Frontal cortex (tissue), 4 donors: ENCODE measurements around the gene SELENOW. TPM values are rescaled to one million over a fixed set of nuclear protein-coding genes. Genes with fewer than 3 reads are reported as not detected.
A peak's percentile ranks its signal among the peaks of the same experiment; 100 is the strongest.
"Not testable (repeated sequence)": the region's sequence is repeated elsewhere in the genome, so short reads cannot be mapped to it uniquely, and the experiment has no call there.

Source experiments
- DNase-seq, 2 donors: peaks; one replicate each; pipeline ENCODE4 v3.0.0; 2012; ENCODE audit warnings: low spot score in 2 of 2
- FAIRE-seq: peaks from 2 replicates; lab custom pipeline; 2012; peaks lifted over from hg19 to GRCh38; lab: Jason Lieb, UNC
- total RNA-seq: library from RNA; depleted of rRNA; stranded (reverse); fragments of >200 nt; gene quantifications from one replicate; pipeline ENCODE4 v1.2.3, GENCODE V29; 2014
- donor health status: control.
- donor health status: control.
- donor health status: control.

SELENOW gene
- total RNA-seq, 1 donor from 2014 or later, result 296 TPM

GRCh38 chr19:47778954-47779351 is 450 bp downstream of the SELENOW start:
- FAIRE-seq, result no peak
- peak in 1 of 2 donors; percentile 70 for DNase-seq

DNA sequence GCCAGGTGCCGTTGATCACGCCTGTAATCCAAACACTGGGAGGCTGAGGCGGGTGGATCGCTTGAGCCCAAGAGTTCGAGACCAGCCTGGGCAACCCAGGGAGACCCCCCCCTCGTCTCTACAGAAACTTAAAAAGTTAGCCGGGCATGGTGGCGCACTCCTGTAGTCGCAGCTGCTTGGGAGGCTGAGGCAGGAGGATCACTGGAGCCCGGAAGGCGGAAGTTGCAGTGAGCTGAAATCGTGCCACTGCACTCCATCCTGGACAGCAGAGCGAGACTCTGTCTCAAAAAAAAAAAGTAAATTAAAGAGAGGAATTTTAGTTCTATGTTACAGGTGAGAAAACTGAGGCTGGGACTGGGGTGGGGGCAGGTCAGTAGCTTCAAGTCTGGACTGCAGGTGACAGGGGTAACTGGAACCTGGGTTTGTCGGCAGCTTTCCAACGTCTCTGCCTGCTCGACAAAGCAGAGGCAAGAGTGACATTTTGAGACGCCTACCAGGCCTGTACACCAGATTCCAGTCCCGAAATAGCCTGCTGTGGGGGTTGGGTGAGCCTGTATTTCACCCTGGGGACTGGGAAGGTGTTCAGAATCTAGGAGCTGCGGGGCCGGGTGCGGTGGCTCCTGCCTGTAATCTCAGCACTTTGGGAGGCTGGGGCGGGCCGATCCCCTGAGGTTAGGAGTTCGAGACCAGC is 1.2 kb downstream of the SELENOW start:
- no peak for DNase-seq

GRCh38 chr19:47780215-47780551 is 1.7 kb downstream of the SELENOW start:
- FAIRE-seq (no peak), DNase-seq (no peak)

More for the DNA sequence above, 1.2 kb downstream of the SELENOW start:
- no peak for FAIRE-seq

DNA sequence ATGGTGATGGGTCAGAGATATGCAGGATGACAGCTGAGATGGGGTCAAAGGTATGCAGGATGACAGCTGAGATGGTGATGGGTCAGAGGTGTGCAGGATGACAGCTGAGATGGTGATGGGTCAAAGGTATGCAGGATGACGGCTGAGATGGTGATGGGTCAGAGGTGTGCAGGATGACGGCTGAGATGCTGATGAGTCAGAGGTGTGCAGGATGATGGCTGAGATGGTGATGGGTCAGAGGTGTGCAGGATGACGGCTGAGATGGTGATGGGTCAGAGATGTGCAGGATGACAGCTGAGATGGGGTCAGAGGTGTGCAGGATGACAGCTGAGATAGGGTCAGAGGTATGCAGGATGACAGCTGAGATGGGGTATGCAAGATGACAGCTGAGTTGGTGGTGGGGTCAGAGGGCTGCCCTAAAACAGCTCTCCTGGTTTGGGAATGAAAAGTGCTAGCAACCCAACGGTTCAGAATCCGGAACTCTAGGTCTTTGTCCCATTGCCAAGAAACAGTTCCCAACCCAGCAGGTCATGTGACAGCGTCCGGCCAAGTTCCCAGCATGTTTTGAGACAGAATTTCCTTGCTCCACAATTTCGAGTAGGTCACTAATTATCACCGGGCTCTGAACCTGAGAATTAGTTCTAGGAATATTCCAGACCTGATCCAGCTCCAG is 3.2 kb downstream of the SELENOW start:
- FAIRE-seq (no peak), DNase-seq (peak; percentile 48)

DNA sequence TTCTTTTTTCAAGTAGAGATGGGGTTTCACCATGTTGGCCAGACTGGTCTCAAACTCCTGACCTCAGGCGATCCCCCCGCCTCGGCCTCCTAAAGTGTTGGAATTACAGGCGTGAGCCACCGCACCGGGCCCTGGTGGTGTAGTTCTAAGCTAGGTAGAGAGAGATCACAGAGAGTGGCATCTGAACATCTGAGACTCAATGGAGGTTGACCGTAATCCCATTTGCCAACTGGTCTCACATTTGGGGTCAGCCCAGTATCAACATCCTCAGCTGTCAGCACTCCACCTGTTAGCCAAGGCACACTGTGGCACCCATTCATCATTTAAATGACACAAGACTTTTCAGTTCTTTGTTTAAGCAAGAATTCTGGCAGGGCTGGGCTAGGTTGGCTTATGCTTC is 8.1 kb downstream of the SELENOW start:
- FAIRE-seq (no peak), DNase-seq (no peak)

- not testable (repeated sequence) for DNase-seq, FAIRE-seq
Measured at GRCh38 chr19:47787307-47787706, 8.8 kb downstream of the SELENOW start.

GRCh38 chr19:47789811-47790210 is 11.3 kb downstream of the SELENOW start:
- not testable (repeated sequence) for DNase-seq, FAIRE-seq

DNA sequence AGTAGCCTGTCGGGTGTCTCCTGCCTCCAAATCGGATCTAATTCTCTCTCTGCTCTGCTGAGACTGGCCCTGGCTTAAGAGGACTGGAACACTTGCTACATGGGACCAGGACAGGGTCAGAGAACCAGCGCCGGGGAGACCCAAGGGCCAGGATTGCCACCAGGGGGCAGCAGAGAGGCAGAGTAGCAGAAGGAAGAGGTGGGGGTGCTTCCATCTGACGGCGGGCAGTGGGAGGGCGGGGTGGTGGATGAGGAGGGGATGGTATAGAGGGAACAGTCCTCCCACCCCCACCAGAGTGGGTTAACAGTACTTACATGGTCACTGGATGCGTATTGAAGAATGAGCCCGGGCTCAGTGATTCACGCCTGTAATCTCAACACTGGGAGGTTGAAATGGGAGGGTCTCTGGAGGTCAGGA is 11.9 kb downstream of the SELENOW start:
- FAIRE-seq, result no peak
- peak in 1 of 2 donors; percentile 71 for DNase-seq

- no peak for FAIRE-seq
- no peak for DNase-seq
Measured at GRCh38 chr19:47792616-47793015, 14.1 kb downstream of the SELENOW start.

GRCh38 chr19:47794526-47794925 is 16.0 kb downstream of the SELENOW start:
- no peak for FAIRE-seq
- no peak for DNase-seq

- FAIRE-seq (peak; percentile 26), DNase-seq (no peak)
Measured at GRCh38 chr19:47796785-47797184, 18.3 kb downstream of the SELENOW start.

DNA sequence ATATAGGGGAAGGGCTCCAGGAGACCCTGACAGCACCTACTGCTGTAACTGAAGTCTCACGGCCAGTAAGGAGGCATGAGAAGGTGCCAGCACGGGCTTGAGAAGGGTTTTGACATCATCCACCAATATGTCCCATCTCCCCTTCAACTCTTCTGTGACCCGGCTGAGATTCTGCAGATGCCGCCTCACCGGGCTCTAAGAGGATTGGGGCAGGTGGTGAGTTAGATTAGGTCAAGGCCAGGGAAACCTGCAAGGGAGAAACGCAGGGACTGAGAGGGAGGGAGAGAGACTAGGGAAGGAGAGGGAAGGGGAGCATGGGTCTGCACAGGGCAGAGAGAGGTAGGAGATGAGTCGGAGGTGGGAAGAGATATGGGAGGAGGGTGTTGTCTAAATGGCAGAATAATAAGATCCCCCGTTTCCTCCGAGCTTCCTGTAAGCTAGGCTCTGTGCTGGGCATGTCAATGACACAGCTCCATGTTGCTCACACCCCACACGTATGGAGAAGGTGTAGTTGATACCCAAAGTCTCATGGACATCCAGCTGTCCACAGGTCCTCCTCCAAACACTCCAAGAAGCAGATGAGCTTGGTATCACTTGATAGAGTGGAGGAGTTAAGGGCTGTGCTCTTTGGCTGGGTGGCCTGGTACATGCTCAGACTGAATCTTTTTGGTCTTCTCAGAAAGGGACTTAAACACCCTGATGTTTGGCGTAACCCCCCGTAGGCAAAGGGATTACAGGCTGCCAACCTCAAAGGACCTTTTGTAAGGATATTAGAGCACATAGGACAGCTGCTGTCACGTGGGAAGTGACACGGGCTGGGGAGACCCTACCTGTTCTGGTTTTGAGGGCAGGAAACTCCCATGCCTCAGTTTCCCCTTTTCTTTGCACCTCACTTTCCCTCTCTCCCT is 19.7 kb downstream of the SELENOW start:
- no peak for DNase-seq
- FAIRE-seq, result no peak

DNA sequence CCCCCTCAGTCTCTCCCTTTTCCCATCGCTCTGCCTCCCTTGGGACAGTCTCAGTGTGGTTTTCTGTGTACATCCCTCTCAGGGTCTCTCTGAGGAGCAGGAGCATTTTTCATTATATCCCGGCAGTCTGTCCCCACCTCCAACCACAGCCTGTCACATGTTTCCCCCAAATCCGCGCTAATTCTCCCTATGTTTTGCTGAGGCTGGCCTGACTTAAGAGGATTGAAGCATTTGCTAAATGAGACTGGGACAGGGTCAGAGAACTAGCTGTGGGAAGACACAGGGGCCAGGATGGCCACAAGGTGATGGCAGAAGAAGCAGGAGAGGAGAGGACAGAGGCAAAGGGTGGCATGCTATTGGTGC is 20.4 kb downstream of the SELENOW start:
- no peak for FAIRE-seq

DNA sequence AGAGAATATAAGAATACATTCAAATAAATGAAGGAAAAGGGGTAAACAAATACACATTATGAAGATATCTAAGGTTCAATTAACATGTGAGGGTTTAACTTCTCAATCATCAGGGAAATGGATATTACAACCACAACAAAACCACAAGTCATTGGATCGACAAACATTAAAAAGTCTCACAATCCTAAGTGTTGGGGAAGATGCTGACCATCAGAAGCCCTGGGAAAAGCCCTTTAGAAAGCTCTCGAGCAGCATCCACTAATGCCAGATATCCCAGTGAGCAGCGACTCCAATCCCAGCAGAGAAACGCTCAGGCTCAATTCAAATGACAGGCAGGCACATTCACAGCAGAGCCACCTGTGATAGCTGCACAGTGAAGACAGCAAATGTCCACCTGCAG is 22.8 kb downstream of the SELENOW start:
- no peak for FAIRE-seq
- DNase-seq, result no peak

More for the DNA sequence above, 20.4 kb downstream of the SELENOW start:
- DNase-seq, result no peak

DNA sequence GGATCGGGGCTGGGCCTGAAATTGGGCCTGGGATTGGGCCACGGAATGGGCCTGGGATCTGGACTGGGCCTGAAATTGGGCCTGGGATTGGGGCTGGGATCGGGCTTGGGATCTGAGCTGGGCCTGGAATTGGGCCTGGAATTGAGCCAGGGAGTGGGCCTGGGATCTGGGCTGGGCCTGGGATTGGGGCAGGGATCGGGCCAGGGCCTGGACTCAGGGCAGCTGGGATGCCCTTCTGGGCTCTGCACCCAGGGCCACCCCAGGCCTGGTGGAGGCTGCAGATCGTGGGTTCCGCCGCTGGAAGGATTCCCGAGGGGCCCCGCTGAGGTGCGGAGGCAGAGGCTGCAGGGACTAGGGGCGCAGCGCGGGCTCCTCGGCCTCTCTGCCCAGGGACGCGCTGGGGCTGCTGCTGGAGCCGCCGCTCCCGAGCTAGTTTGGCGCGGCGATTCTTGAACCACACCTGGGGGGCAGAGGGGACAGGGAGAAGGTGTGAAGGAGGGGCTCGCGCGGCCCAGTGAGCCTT is 24.1 kb downstream of the SELENOW start:
- DNase-seq, result no peak
- FAIRE-seq, result no peak

DNA sequence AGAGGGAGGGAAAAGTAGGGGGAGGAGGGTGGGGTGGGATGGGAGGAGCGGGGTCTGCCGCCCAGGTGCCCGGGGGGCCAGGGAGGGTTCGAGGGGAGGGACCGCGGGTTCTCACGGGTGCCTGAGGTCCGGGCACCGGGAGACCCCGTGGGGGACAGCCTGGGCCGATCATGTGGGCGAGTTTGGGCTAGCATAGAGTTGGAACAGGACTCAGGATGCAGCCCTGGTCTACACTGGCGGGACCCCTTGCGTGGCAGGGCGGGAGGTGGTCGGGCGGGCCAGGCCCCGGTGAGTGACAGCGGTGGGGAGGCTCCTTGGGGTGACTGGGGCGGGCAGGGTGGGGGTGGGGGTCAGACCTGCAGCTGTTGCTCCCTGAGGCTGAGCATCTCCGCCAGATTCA is 24.6 kb downstream of the SELENOW start:
- DNase-seq, FAIRE-seq: not testable (repeated sequence)

GRCh38 chr19:47803671-47804070 is 25.2 kb downstream of the SELENOW start:
- not testable (repeated sequence) for DNase-seq, FAIRE-seq

DNA sequence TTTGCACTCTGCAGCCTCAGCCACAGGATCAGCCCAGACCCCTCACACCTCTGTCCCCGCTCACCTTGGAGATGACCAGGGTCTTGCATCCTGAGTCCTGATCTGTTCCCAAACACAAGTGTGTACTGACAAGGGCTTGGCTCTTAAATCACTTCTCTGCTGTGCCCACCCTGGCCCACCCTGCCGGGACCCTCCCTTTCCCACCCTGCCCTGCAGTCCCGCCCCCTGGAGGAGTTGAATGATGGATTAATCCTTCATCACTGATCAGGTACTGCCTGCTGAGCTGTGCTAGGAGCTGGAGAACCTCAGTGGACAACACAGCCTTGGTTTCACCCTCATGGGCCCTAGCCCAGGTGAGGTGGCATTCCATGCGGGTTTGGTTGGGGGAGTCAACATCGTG is 25.9 kb downstream of the SELENOW start, which contains the start of gene TPRX1:
TSS of gene TPRX1 (minus strand) at position 101 of the 400 bp plus-strand sequence. CDS start at position 89, 12 bp downstream.
- not testable (repeated sequence) for DNase-seq, FAIRE-seq

GRCh38 chr19:47805313-47805712 is 26.8 kb downstream of the SELENOW start:
- DNase-seq, result no peak
- no peak for FAIRE-seq

DNA sequence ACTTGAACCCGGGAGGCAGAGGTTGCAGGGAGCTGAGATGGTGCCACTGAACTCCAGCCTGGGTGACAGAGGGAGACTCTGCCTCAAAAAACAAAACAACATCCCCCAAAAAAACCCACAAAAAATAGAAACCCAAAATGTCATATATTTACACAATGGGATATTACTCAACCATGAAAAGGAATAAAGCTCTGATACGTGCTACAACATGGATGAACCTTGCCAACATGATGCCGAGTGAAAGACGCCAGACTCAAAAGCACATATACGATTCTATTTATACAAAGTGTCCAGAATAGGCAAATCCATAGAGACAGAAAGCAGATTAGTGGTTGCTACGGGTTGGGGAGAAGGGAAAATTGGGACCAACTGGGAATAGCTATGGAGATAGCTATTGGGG is 27.9 kb downstream of the SELENOW start:
- DNase-seq, result no peak
- FAIRE-seq, result no peak
